RPMI7951 (cell line): ENCODE measurements around the gene ZNF511. TPM values are rescaled to one million over a fixed set of nuclear protein-coding genes. Genes with fewer than 3 reads are reported as not detected.
"Not testable (repeated sequence)": the region's sequence is repeated elsewhere in the genome, so short reads cannot be mapped to it uniquely, and the experiment has no call there.

Experiments
- DNase-seq: peaks from one replicate; pipeline ENCODE4 v3.0.0-alpha.2; 2012; ENCODE audit warnings: low read depth
- total RNA-seq: library from RNA; depleted of rRNA; stranded (reverse); fragments of >200 nt; shearing (Covaris generic); gene quantifications from 2 replicates; pipeline ENCODE4 v1.2.3, GENCODE V29; 2014

ZNF511 gene
- total RNA-seq, 1 experiment from 2014 or later: 33.9 TPM

GRCh38 chr10:133314911-133315310, 6.2 kb downstream of the ZNF511 start:
- DNase-seq: no peak

DNA sequence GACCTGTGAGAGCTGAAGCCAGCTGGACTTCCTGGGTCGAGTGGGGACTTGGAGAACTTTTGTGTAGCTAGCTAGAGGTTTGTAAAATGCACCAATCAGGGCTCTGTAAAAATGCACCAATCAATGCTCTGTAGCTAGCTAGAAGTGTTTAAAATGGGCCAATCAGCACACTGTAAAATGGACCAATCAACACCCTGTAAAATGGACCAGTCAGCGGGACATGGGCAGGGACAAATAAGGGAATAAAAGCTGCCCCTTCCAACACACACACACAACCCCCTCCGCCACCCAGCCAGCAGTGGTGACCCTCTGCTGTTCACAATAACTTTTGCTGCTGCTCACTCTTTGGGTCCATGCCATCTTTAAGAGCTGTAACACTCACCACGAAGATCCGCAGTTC, 7.1 kb downstream of the ZNF511 start:
- DNase-seq: peak; percentile 28

DNA sequence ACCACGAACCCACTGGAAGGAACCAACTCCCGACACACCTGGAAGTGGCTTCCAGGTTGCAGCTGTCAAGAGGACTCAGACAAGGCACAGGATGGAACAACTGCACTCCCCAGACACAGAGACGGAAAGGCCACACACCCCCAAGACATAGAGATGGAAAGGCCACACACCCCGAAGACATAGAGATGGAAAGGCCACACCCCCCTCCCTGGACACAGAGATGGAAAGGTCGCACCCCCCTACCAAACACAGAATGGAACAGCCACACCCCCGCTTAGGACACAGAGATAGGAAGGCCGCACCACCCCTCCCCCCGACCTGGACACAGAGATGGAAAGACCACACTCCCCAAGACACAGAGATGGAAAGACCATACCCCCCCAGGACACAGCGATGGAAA, 7.6 kb downstream of the ZNF511 start:
- DNase-seq: no peak

- no peak for DNase-seq
Observed at GRCh38 chr10:133316732-133317131, 8.0 kb downstream of the ZNF511 start.

DNA sequence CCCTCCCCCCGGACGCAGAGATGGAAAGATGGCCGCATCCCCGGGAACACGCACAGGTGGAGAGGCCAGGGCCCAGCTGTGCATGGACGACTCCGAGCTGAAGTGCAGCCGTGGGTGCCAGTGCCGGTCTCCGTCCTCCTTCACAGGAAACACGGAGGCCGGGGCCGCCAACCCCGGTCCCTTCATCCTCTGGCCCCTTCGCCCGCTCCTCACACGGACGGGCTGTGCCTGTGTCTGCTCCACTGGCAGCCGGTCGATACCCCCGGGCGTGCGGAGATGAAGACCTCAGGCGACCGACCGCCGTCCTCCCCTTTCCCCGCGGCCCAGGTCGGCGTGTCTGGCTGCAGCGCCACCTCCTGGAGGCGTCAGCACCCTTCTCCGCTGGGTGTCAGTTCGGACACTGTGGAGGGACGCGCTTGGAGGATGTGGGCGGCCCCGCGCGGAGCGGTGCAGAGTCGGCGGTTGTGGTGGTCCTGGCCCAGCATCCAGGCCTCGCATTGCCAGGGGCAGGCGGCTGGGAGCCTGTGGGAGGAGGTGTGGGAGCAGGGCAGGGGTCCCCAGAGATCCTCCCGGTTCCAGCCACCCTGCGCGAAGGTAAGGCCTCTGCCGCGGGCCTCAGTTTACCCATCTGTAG, 9.9 kb downstream of the ZNF511 start:
- no peak for DNase-seq

- not testable (repeated sequence) for DNase-seq
Observed at GRCh38 chr10:133320852-133321422, 12.2 kb downstream of the ZNF511 start.

GRCh38 chr10:133322064-133322709, 13.5 kb downstream of the ZNF511 start:
- DNase-seq: not testable (repeated sequence)

DNA sequence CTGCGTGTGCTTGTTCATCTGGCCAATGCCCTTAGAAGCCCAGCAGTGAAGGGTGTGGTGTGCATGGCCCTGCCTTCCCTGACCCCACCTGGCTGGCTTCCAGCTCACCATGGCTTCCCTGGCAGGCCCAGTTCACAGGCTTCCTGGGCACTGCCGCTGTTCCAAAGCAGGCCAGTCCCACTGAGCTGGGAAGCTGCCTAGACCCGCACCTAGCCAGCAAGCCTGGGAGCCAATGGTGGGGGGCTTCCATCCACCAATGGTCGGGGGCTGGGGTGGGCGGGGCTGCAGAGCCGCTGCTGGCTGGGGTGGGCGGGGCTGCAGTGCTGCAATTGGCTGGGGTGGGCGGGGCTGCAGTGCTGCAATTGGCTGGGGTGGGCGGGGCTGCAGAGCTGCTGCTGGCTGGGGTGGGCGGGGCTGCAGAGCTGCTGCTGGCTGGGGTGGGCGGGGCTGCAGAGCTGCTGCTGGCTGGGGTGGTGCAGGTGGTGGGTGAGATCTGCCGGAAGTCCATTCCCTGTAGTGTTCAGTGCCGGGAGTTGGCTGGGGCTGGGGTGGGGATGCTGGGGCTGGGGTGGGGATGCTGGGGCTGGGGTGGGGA, 15.6 kb downstream of the ZNF511 start:
- DNase-seq: peak; percentile 58

DNA sequence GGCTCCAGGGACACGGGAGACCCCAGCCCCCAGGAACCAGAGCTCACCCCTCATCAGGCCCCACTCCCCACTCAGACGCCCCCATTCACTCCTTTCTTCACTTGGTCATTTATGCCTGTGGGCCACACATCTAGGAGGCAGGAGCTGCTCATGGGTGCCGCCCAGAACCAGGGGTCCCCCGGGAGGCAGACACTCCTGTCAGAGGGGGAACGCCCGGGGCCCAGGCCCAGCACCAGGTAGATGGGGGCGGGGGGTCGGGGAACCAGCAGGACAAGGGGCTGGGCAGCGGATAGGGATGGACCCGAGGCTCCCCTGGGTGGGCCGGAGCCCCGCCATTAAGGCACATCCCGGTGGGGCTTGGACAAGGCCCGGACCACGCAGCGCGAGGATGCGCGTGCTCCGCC, 16.1 kb downstream of the ZNF511 start:
- no peak for DNase-seq

DNA sequence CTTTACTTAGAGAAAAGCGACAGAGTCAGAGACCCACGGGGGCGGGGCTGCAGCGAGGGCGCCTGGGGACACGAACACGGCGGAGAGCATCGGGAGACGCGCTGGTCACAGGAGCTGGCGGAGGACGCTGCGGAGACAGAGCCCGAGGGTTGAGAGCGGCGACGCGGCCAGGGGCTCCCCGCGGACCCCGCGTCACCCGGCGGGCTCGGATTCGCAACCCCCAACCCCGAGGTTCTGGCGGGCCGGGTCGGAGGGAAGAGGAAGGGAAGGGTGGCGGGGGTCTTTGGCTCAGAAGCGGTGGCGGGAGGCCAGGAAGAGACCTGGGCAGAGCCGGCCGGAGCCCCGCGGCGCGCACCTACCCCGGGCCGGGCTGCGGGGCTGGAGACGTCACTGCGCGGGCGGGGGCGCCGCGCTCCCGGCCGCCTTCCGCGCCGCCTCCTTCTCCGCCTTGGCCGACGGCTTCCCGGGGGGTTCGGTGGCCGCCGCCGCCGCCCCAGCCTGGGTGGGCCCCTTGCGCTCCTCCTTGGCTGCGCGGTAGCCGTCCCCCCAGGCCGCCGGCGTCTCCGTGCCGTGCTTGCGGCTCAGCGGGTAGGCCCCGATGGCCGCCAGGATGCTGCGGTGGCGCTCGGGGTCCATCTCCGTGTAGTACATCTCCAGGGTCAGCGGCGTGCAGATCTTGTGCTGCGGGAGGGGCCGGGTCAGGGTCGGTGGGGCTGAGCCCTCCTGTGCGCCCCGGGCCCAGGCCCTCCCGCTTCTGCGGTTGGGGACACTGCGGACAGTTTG, 16.9 kb downstream of the ZNF511 start:
- DNase-seq: no peak

GRCh38 chr10:133326223-133326551, 17.5 kb downstream of the ZNF511 start:
- DNase-seq: no peak

GRCh38 chr10:133326745-133327650, 18.3 kb downstream of the ZNF511 start:
- DNase-seq: no peak

- peak; percentile 75 for DNase-seq
Observed at GRCh38 chr10:133327651-133328357, 19.1 kb downstream of the ZNF511 start.

- no peak for DNase-seq
Observed at GRCh38 chr10:133328358-133329343, 19.9 kb downstream of the ZNF511 start.

DNA sequence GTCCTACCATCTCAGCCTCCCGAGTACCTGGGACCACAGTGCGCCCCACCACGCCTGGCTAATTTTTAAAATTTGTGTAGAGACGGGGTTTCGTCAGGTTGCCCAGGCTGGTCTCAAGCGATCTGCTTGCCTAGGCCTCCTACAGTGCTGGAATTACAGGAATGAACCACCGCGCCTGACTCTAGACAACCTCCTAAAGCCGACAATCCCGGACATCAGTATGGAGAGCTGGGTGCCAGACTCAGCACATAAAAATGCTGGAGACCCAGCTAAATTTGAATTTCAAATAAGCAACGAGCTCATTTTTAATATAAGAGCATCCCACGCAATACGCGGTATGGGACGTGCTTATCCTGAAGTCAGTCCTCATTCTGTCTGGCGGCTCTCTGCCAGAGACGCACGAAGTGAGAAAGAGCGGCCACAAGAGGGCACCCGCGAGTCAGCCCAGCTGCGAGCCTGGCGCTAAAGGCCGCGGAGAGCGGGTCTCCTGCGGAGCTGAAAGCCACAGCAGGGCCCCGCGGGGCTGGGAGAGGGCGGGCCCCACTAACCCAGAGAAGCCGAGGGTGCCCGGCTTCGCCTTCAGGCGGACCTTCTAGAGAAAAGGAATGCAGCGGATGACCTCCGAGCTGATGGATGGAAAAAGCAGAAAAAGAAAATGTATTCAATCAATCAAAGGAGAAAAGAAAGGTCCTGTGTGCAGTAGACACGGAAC, 20.9 kb downstream of the ZNF511 start:
- peak; percentile 69 for DNase-seq

DNA sequence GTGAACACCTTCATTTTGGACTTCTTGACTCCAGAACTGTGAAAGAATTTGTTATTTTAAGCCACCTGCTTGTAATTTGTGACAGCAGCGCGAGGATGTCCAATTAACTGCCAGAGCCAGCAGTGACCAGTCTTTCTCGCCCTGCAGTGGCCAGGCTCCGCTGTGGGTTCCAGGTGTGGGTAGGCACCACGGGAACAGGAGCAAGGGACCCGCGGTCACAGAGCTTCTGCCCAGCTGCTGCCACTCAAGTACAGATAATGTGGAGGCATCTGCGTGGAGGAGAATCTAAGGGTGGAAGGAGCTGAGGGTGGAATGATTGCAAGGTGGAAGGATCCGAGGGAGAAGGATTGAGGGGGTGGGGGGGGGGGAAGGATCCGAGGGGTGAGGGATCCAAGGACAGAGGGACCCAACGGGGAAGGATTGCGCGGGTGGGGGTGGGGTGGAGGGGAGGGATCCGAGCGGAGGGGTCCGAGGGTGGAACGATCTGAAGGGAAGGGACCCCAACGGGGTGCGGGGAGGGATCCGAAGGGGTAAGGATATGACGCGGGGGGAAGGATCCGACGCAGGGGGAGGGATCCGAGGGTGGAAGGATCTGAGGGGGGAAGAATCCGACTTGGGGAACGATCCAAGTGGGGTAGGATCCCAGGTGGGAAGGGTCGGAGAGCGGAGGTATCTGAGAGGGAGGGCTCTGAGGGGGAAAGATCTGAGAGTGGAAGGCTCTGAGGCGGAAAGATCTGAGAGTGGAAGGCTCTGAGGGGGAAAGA, 24.4 kb downstream of the ZNF511 start:
- no peak for DNase-seq

GRCh38 chr10:133334503-133335245, 26.0 kb downstream of the ZNF511 start:
- DNase-seq: no peak
